GM18526 (cell line): ENCODE measurements around the gene AASDHPPT.

Experiments used
- POLR2A ChIP-seq: IDR thresholded peaks from 3 replicates; pipeline ENCODE4 v1.6.1; 2011; ENCODE audit not compliant: insufficient read length; ENCODE audit errors: extremely low read depth

The AASDHPPT gene

GRCh38 chr11:106077609-106078455 is at the start of gene AASDHPPT:
AASDHPPT (plus strand) TSS chr11:106077662; CDS start chr11:106077711, 49 bp downstream.
- TF ChIP-seq POLR2A: peak; percentile 78

GRCh38 chr11:106030609-106031008 is 46.9 kb upstream of the AASDHPPT start:
- no peak for TF ChIP-seq POLR2A

GRCh38 chr11:106031202-106031810 is 46.2 kb upstream of the AASDHPPT start:
- no peak for TF ChIP-seq POLR2A

- no peak for TF ChIP-seq POLR2A
Measured at GRCh38 chr11:106031936-106032335, 45.5 kb upstream of the AASDHPPT start.

GRCh38 chr11:106032861-106033260 is 44.6 kb upstream of the AASDHPPT start:
- no peak for TF ChIP-seq POLR2A

- no peak for TF ChIP-seq POLR2A
Measured at GRCh38 chr11:106043540-106043939, 33.9 kb upstream of the AASDHPPT start.

GRCh38 chr11:106047631-106048030 is 29.8 kb upstream of the AASDHPPT start:
- no peak for TF ChIP-seq POLR2A

GRCh38 chr11:106049727-106050476 is 27.6 kb upstream of the AASDHPPT start:
- TF ChIP-seq POLR2A: no peak

- TF ChIP-seq POLR2A: no peak
Measured at GRCh38 chr11:106051103-106051502, 26.4 kb upstream of the AASDHPPT start.

- TF ChIP-seq POLR2A: no peak
Measured at GRCh38 chr11:106059617-106060016, 17.8 kb upstream of the AASDHPPT start.

- TF ChIP-seq POLR2A: no peak
Measured at GRCh38 chr11:106061249-106061784, 16.1 kb upstream of the AASDHPPT start.

- TF ChIP-seq POLR2A: no peak
Measured at GRCh38 chr11:106061954-106062949, 15.2 kb upstream of the AASDHPPT start.

GRCh38 chr11:106063009-106063408 is 14.5 kb upstream of the AASDHPPT start:
- no peak for TF ChIP-seq POLR2A

GRCh38 chr11:106070606-106071005 is 6.9 kb upstream of the AASDHPPT start:
- no peak for TF ChIP-seq POLR2A
